SU-DHL-6 (cell line): ENCODE results near the gene CMA1.
"Not testable (repeated sequence)": the region's sequence is repeated elsewhere in the genome, so short reads cannot be mapped to it uniquely, and the experiment has no call there.

ENCODE experiments used
- H2AFZ ChIP-seq: fragments of 200-600 bp; sonication (generic); 2 replicates; pipeline ENCODE4 v1.6.1; 2014; ENCODE audit warnings: low read depth, mild to moderate bottlenecking, moderate library complexity, mixed read lengths, antibody characterized with exemption, low read length; ENCODE audit not compliant: severe bottlenecking
- H3F3A ChIP-seq: fragments of 200-600 bp; shearing (Covaris generic); 2 replicates; pipeline ENCODE4 v1.6.0; 2016; ENCODE audit warnings: antibody characterized with exemption, mild to moderate bottlenecking; ENCODE audit not compliant: insufficient read depth
- H3K27ac ChIP-seq: fragments of 200-600 bp; sonication (generic); 2 replicates; pipeline ENCODE4 v1.5.1; 2016; ENCODE audit warnings: low read depth, mild to moderate bottlenecking, low read length, moderate library complexity, mixed read lengths
- H3K27me3 ChIP-seq: fragments of 200-600 bp; sonication (generic), shearing (Covaris generic); 2 replicates; pipeline ENCODE4 v1.6.0; 2014; ENCODE audit warnings: mild to moderate bottlenecking, low read length
- H3K36me3 ChIP-seq: fragments of 200-600 bp; sonication (generic); 2 replicates; pipeline ENCODE4 v1.6.1; 2014; ENCODE audit warnings: mild to moderate bottlenecking, low read length, mixed read lengths
- H3K4me2 ChIP-seq: fragments of 300-600, 200-600 bp; shearing (Covaris generic), sonication (generic); 2 replicates; pipeline ENCODE4 v1.6.0; 2014; ENCODE audit warnings: low read length, low read depth, mild to moderate bottlenecking; ENCODE audit not compliant: poor library complexity, severe bottlenecking
- H3K4me3 ChIP-seq: fragments of 200-600 bp; sonication (generic); 2 replicates; pipeline ENCODE4 v1.5.1; 2014; ENCODE audit warnings: antibody characterized with exemption, low read length, mild to moderate bottlenecking, mixed read lengths; ENCODE audit not compliant: insufficient read depth, poor library complexity, severe bottlenecking
- H3K79me2 ChIP-seq: fragments of 200-600 bp; sonication (generic); 2 replicates; pipeline ENCODE4 v1.6.1; 2014; ENCODE audit warnings: mild to moderate bottlenecking, low read length, moderate library complexity; ENCODE audit not compliant: insufficient read depth
- H3K9ac ChIP-seq: fragments of 200-600 bp; sonication (generic); 2 replicates; pipeline ENCODE4 v1.7.0; 2014; ENCODE audit warnings: mild to moderate bottlenecking, low read length
- H3K9me2 ChIP-seq: fragments of 200-600 bp; sonication (generic); replicated peaks from 2 replicates; pipeline ENCODE4 v1.6.1; 2014; ENCODE audit warnings: low read length; ENCODE audit not compliant: insufficient read depth
- H3K9me3 ChIP-seq: fragments of 200-600 bp; sonication (generic); 2 replicates; pipeline ENCODE4 v1.6.1; 2014; ENCODE audit warnings: low read length, mixed read lengths; ENCODE audit not compliant: insufficient read depth
- H4K20me1 ChIP-seq: fragments of 200-600 bp; sonication (generic); 2 replicates; pipeline ENCODE4 v1.6.1; 2014; ENCODE audit warnings: low read depth, mild to moderate bottlenecking, antibody characterized with exemption, low read length, moderate library complexity, mixed read lengths
- CTCF ChIP-seq: fragments of 200-600 bp; sonication (generic); IDR thresholded peaks from one replicate; pipeline ENCODE4 v1.5.1; 2017; ENCODE audit warnings: antibody characterized with exemption, mild to moderate bottlenecking, low read length, moderate library complexity; ENCODE audit not compliant: insufficient read depth, poor library complexity, severe bottlenecking
- EZH2phosphoT487 ChIP-seq: fragments of 200-600 bp; sonication (generic), shearing (Covaris generic); conservative IDR thresholded peaks from 2 replicates; pipeline ENCODE4 v1.6.1; 2018; ENCODE audit warnings: mild to moderate bottlenecking, antibody characterized with exemption, low read length, moderate library complexity, mixed read lengths

Gene CMA1

GRCh38 chr14:24514209-24514608, 6.1 kb upstream of the CMA1 start:
- Histone ChIP-seq H3K27me3 (0 out of 2 replicates have a peak, but pooled peaks cover 3% of the 10 kb centered on the region), H3K79me2 (no peaks in the 10 kb centered on the region), H3K9me3 (no peaks in the 10 kb centered on the region), H3K9me2 (no peaks in the 10 kb centered on the region), H2AFZ (no peak overlapping the region), H3F3A (no peaks in the 10 kb centered on the region), H3K36me3 (no peaks in the 10 kb centered on the region), H3K27ac (no peak overlapping the region), H3K4me2 (no peak overlapping the region), H4K20me1 (no peaks in the 10 kb centered on the region), H3K4me3 (no peak overlapping the region), H3K9ac (no peak overlapping the region)
- TF ChIP-seq CTCF (no peak), EZH2phosphoT487 (no peak)

DNA sequence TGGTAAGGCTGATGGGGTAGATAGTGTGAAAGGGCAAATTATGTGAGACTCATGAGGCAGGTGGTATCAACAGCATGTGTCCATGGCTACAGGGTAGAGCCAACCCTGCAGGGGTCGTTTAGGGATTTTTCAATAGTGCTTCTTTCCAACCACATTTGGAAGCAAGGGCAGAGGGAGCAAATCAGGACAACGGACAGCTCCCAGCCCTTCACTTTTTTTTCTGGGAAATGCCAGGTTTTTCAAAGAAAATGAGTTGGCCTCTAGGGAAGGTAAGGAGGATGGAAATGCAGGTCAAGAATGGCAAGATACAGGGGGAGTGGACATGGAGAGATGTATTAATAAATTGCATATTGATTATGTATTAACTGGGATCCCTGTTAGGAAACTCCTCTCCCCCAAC, 4.9 kb upstream of the CMA1 start:
- Histone ChIP-seq H2AFZ (no peak overlapping the region), H3K9ac (no peak overlapping the region), H3K27me3 (0 out of 2 replicates have a peak, but pooled peaks cover 3% of the 10 kb centered on the region), H3K4me3 (no peak overlapping the region), H3K27ac (no peak overlapping the region), H3K79me2 (no peaks in the 10 kb centered on the region), H3K9me2 (no peaks in the 10 kb centered on the region), H3F3A (no peaks in the 10 kb centered on the region), H3K4me2 (no peak overlapping the region), H3K36me3 (no peaks in the 10 kb centered on the region), H3K9me3 (no peaks in the 10 kb centered on the region), H4K20me1 (no peaks in the 10 kb centered on the region)
- TF ChIP-seq CTCF, result no peak
- no peak for TF ChIP-seq EZH2phosphoT487

GRCh38 chr14:24506443-24506842, 1.6 kb downstream of the CMA1 start:
- Histone ChIP-seq H3K9ac (no peak overlapping the region), H3K9me3 (no peaks in the 10 kb centered on the region), H3K36me3 (no peaks in the 10 kb centered on the region), H3K79me2 (no peaks in the 10 kb centered on the region), H3K9me2 (no peaks in the 10 kb centered on the region), H3F3A (no peaks in the 10 kb centered on the region), H2AFZ (no peak overlapping the region), H3K27me3 (no peaks in the 10 kb centered on the region), H4K20me1 (no peaks in the 10 kb centered on the region), H3K4me3 (no peak overlapping the region), H3K27ac (no peak overlapping the region), H3K4me2 (no peak overlapping the region)
- TF ChIP-seq EZH2phosphoT487, result no peak
- TF ChIP-seq CTCF, result no peak

- Histone ChIP-seq H4K20me1 (no peaks in the 10 kb centered on the region), H3K9ac (no peak overlapping the region), H3K9me3 (no peaks in the 10 kb centered on the region), H3K9me2 (no peaks in the 10 kb centered on the region), H3K27ac (no peak overlapping the region), H2AFZ (no peak overlapping the region), H3K4me3 (no peak overlapping the region), H3F3A (no peaks in the 10 kb centered on the region), H3K36me3 (no peaks in the 10 kb centered on the region), H3K79me2 (no peaks in the 10 kb centered on the region), H3K4me2 (no peak overlapping the region), H3K27me3 (no peaks in the 10 kb centered on the region)
- no peak for TF ChIP-seq EZH2phosphoT487
- TF ChIP-seq CTCF, result no peak
Observed at GRCh38 chr14:24504425-24504950, 3.6 kb downstream of the CMA1 start.

DNA sequence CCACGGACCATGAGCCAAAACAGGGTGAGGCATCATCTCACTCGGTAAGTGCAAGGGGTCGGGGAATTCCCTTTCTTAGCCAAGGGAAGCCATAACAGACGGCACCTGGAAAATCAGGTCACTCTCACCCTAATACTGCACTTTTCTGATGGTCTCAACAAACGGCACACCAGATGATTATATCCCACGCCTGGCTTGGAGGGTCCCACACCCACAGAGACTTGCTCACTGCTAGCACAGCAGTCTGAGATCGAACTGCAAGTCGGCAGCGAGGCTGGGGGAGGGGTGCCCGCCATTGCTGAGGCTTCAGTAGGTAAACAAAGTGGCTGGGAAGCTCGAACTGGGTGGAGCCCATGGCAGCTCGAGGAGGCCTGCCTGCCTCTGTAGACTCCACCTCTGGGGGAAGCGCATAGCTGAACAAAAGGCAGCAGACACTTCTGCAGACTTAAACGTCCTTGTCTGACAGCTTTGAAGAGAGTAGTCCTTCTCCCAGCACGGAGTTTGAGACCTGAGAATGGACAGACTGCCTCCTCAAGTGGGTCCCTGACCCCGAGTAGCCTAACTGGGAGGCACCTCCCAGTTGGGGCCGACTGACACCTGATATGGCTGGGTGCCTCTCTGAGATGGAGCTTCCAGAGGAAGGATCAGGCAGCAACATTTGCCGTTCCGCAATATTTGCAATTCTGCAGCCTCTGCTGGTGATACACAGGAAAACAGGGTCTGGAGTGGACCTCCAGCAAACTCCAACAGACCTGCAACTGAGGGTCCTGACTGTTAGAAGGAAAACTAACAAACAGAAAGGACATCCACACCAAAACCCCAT, 16.3 kb downstream of the CMA1 start:
- H2AFZ ChIP-seq, H3K4me2 ChIP-seq, H3K27ac ChIP-seq, H3K27me3 ChIP-seq, H4K20me1 ChIP-seq, H3K9me2 ChIP-seq, H3F3A ChIP-seq, H3K9ac ChIP-seq, H3K36me3 ChIP-seq, H3K79me2 ChIP-seq, H3K4me3 ChIP-seq, H3K9me3 ChIP-seq: not testable (repeated sequence)
